Thoracic aorta (tissue), 2 donors: ENCODE data around the gene IL37. TPM values are rescaled to one million over a fixed set of nuclear protein-coding genes. Genes with fewer than 3 reads are reported as not detected.

Experiments used
- ATAC-seq: fragments of 150-250 bp; one replicate; pipeline ENCODE4 v1.8.0; 2017; ENCODE audit warnings: low read depth; ENCODE audit not compliant: insufficient number of reproducible peaks, low FRiP score
- DNase-seq: peaks from one replicate; pipeline ENCODE4 v3.0.0-alpha.2; 2020; ENCODE audit warnings: low spot score
- H3K27ac ChIP-seq, 2 donors: fragments of 200-600 bp; sonication (generic); 1 replicate in 1 of 2; 2 replicates in 1 of 2; pipeline ENCODE4 v1.5.1; 2016; ENCODE audit warnings: mild to moderate bottlenecking in 2 of 2, moderate library complexity in 2 of 2
- H3K27me3 ChIP-seq: fragments of 200-600 bp; sonication (generic); replicated peaks from 2 replicates; pipeline ENCODE4 v1.6.0; 2016; ENCODE audit warnings: mild to moderate bottlenecking; ENCODE audit not compliant: insufficient read depth
- H3K36me3 ChIP-seq: fragments of 200-600 bp; sonication (generic); one replicate; pipeline ENCODE4 v1.5.1; 2016
- H3K4me1 ChIP-seq, 2 donors: fragments of 200-600 bp; sonication (generic); 1 replicate in 1 of 2; 2 replicates in 1 of 2; pipeline versions ENCODE4 v1.5.1 to v1.6.0; 2016; ENCODE audit warnings: low read depth in 2 of 2, mild to moderate bottlenecking in 1 of 2; ENCODE audit not compliant: control insufficient read depth in 1 of 2
- H3K4me3 ChIP-seq: fragments of 200-600 bp; sonication (generic); 2 replicates; pipeline ENCODE4 v1.5.1; 2016; ENCODE audit warnings: mild to moderate bottlenecking
- H3K9me3 ChIP-seq: fragments of 200-600 bp; sonication (generic); 2 replicates; pipeline ENCODE4 v1.5.1; 2016
- total RNA-seq, 2 donors: library from RNA; depleted of rRNA; stranded (reverse); fragments of >200 nt; gene quantifications; one replicate each; pipeline versions ENCODE4 v1.1.0 to v1.2.3, GENCODE V29; 2016
- TF ChIP-seq, protein P1 (sequence below): fragments of 200-600 bp; sonication (generic); IDR thresholded peaks from one replicate; pipeline ENCODE4 v1.5.1; 2019; ENCODE audit warnings: antibody characterized with exemption

IL37 gene
- total RNA-seq, 2 donors from 2014 or later = not detected

GRCh38 chr2:112879491-112880041 lies 31.4 kb upstream of the IL37 start:
- TF ChIP-seq, protein P1, sequence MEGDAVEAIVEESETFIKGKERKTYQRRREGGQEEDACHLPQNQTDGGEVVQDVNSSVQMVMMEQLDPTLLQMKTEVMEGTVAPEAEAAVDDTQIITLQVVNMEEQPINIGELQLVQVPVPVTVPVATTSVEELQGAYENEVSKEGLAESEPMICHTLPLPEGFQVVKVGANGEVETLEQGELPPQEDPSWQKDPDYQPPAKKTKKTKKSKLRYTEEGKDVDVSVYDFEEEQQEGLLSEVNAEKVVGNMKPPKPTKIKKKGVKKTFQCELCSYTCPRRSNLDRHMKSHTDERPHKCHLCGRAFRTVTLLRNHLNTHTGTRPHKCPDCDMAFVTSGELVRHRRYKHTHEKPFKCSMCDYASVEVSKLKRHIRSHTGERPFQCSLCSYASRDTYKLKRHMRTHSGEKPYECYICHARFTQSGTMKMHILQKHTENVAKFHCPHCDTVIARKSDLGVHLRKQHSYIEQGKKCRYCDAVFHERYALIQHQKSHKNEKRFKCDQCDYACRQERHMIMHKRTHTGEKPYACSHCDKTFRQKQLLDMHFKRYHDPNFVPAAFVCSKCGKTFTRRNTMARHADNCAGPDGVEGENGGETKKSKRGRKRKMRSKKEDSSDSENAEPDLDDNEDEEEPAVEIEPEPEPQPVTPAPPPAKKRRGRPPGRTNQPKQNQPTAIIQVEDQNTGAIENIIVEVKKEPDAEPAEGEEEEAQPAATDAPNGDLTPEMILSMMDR = no peak
- Histone ChIP-seq H3K4me1 (no peaks in the 10 kb centered on the region), H3K4me3 (no peak overlapping the region), H3K27me3 (no peaks in the 10 kb centered on the region), H3K9me3 (no peaks in the 10 kb centered on the region), H3K36me3 (no peaks in the 10 kb centered on the region), H3K27ac (no peak overlapping the region)
- DNase-seq = no peak
- no peak for ATAC-seq

- no peaks in the 10 kb centered on the region for H3K27me3 ChIP-seq
- no peak overlapping the region for H3K4me3 ChIP-seq
- DNase-seq (no peak), ATAC-seq (no peak)
- no peaks in the 10 kb centered on the region for H3K4me1 ChIP-seq
- TF ChIP-seq, protein P1 = no peak
- no peak overlapping the region for H3K27ac ChIP-seq
- H3K9me3 ChIP-seq = no peaks in the 10 kb centered on the region
- H3K36me3 ChIP-seq = no peaks in the 10 kb centered on the region
Observed at GRCh38 chr2:112880091-112880531, 30.9 kb upstream of the IL37 start.

DNA sequence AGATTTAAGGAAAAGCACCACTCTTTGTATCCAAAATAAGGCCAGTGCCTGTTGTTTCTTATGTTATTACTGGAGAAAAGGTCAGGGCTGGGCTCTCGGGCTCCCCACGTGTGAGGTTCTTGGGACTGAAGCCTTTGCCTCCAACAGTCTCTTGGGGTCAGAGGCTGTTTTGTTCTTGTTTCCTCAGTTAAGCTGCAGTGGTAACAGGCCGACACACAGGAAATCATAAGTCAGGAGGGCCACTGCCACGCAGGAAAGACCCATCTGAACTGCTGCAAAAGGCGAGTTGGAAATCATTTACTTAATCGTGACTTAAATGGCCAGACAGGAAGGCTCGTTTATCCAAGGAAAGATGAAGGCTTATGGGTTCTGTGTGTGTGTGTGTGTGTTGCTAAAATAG lies 30.3 kb upstream of the IL37 start:
- Histone ChIP-seq H3K27me3 (no peaks in the 10 kb centered on the region), H3K4me1 (no peaks in the 10 kb centered on the region), H3K9me3 (no peaks in the 10 kb centered on the region), H3K36me3 (no peaks in the 10 kb centered on the region), H3K27ac (no peak overlapping the region), H3K4me3 (no peak overlapping the region)
- DNase-seq = no peak
- no peak for ATAC-seq
- TF ChIP-seq, protein P1 = no peak

DNA sequence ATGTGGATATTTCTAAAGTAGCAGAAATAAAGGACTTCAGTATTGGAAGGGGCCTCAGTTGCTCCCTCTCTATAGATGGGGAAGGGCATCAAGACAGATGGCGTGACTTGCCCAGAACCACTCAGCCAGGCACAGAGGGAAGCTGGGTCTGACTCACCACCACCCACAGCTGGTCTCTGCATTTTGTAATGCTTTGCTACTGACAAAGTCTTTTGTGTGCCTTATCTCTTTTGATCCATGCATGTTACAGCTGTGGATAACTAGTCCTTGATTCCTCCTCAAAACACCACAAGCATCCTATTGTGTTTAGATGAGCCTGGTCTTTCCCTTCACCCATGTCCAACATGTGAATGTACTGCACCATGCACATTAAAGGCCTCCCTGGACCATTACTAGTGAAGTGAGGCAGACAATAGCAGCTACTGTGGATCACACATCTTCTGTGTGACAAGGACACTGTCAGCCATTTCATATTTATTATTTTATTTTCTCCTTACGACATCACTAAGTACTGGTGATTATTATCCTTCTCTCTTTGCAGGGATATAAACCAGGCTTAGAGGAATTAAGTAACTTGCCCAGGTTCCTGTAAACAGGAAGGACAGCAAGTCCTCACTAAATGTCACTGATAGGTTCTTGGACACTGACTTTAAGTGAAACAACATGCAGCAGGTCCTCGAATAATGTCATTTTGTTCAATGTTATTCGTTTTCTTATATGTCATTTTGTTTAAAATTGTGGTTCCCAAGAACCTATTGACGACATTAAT lies 29.6 kb upstream of the IL37 start:
- Histone ChIP-seq H3K36me3 (no peaks in the 10 kb centered on the region), H3K9me3 (no peaks in the 10 kb centered on the region), H3K27me3 (no peaks in the 10 kb centered on the region), H3K4me1 (no peaks in the 10 kb centered on the region), H3K4me3 (no peak overlapping the region), H3K27ac (no peak overlapping the region)
- TF ChIP-seq, protein P1 = no peak
- DNase-seq = no peak
- ATAC-seq = no peak

- Histone ChIP-seq H3K27ac (no peak overlapping the region), H3K36me3 (no peaks in the 10 kb centered on the region), H3K9me3 (no peaks in the 10 kb centered on the region), H3K4me1 (no peaks in the 10 kb centered on the region), H3K27me3 (no peaks in the 10 kb centered on the region), H3K4me3 (no peak overlapping the region)
- TF ChIP-seq, protein P1 = no peak
- DNase-seq = no peak
- no peak for ATAC-seq
Observed at GRCh38 chr2:112883669-112884068, 27.3 kb upstream of the IL37 start.
